GM21723 (cell line): ENCODE measurements around the gene SPO11.

Source experiments
- ATAC-seq: cut with Tn5 transposase; IDR thresholded peaks from one replicate; pipeline ENCODE4 v1.9.1; 2021; ENCODE audit warnings: mild to moderate bottlenecking, moderate library complexity; ENCODE audit not compliant: unreplicated experiment

The SPO11 gene

GRCh38 chr20:57374343-57374930 lies 44.8 kb downstream of the SPO11 start:
- ATAC-seq: no peak

- no peak for ATAC-seq
Measured at GRCh38 chr20:57374931-57375651, 45.5 kb downstream of the SPO11 start.

GRCh38 chr20:57375652-57376230 lies 46.1 kb downstream of the SPO11 start:
- no peak for ATAC-seq

GRCh38 chr20:57377350-57377749 lies 47.7 kb downstream of the SPO11 start:
- no peak for ATAC-seq

- ATAC-seq: no peak
Measured at GRCh38 chr20:57378107-57378506, 48.5 kb downstream of the SPO11 start.

GRCh38 chr20:57378646-57379262 lies 49.2 kb downstream of the SPO11 start:
- no peak for ATAC-seq

- no peak for ATAC-seq
Measured at GRCh38 chr20:57379263-57379647, 49.7 kb downstream of the SPO11 start.

- ATAC-seq: no peak
Measured at GRCh38 chr20:57380081-57380750, 50.6 kb downstream of the SPO11 start.

- ATAC-seq: peak; percentile 52
Measured at GRCh38 chr20:57381596-57382503, 52.2 kb downstream of the SPO11 start.

GRCh38 chr20:57382516-57382915 lies 52.9 kb downstream of the SPO11 start:
- no peak for ATAC-seq

- ATAC-seq: no peak
Measured at GRCh38 chr20:57383447-57384347, 54.1 kb downstream of the SPO11 start.

GRCh38 chr20:57384486-57384885 lies 54.9 kb downstream of the SPO11 start:
- ATAC-seq: no peak

GRCh38 chr20:57384953-57385761 lies 55.6 kb downstream of the SPO11 start:
- ATAC-seq: no peak

GRCh38 chr20:57385940-57386339 lies 56.3 kb downstream of the SPO11 start:
- ATAC-seq: no peak

GRCh38 chr20:57386762-57387161 lies 57.2 kb downstream of the SPO11 start:
- no peak for ATAC-seq

GRCh38 chr20:57387463-57387862 lies 57.9 kb downstream of the SPO11 start:
- no peak for ATAC-seq

GRCh38 chr20:57387945-57388371 lies 58.4 kb downstream of the SPO11 start:
- ATAC-seq: no peak

GRCh38 chr20:57388953-57389694 lies 59.5 kb downstream of the SPO11 start:
- ATAC-seq: peak; percentile 32
